ENCODE measurements around the gene YWHAQ. TPM values are rescaled to one million over a fixed set of nuclear protein-coding genes. Genes with fewer than 3 reads are reported as not detected.

Gene YWHAQ
- total and polyA plus RNA-seq, 4 donors, result 68.8 to 145 (median 88.0) TPM

GRCh38 chr2:9618410-9618809 is 12.4 kb downstream of the YWHAQ start (continued):
- no peak for TF ChIP-seq CTCF (IDR thresholded peaks at IDR 0.05; ENCODE audit: low read depth, low read length, missing input control)

GRCh38 chr2:9617749-9618148 is 13.0 kb downstream of the YWHAQ start:
- H3K4me3 ChIP-seq (ENCODE audit: low read depth in 1 of 3, low read length in 3 of 3), result no peak overlapping the region
- H3K27me3 ChIP-seq (ENCODE audit: control insufficient read depth in 4 of 4, insufficient read depth in 4 of 4, low read length in 3 of 4), result no peaks in the 10 kb centered on the region
- TF ChIP-seq NR2F2 (IDR thresholded peaks at IDR 0.05) (no peak), HNF4A (conservative IDR thresholded peaks at IDR 0.05) (no peak), FOXA1 (IDR thresholded peaks at IDR 0.05) (no peak), ZBTB33 (IDR thresholded peaks at IDR 0.05) (no peak), SP1 (IDR thresholded peaks at IDR 0.05) (no peak), RXRA (IDR thresholded peaks at IDR 0.05) (no peak), YY1 (IDR thresholded peaks at IDR 0.05) (no peak), HNF4G (IDR thresholded peaks at IDR 0.05) (no peak), GABPA (IDR thresholded peaks at IDR 0.05 in 1 of 2, conservative IDR thresholded peaks at IDR 0.05 in 1 of 2) (no peak), FOXA2 (IDR thresholded peaks at IDR 0.05) (no peak), RAD21 (IDR thresholded peaks at IDR 0.05) (no peak)
- TF ChIP-seq, protein P1, sequence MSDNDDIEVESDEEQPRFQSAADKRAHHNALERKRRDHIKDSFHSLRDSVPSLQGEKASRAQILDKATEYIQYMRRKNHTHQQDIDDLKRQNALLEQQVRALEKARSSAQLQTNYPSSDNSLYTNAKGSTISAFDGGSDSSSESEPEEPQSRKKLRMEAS (IDR thresholded peaks at IDR 0.05), result no peak
- TF ChIP-seq, protein P2, sequence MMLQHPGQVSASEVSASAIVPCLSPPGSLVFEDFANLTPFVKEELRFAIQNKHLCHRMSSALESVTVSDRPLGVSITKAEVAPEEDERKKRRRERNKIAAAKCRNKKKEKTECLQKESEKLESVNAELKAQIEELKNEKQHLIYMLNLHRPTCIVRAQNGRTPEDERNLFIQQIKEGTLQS (IDR thresholded peaks at IDR 0.05), result no peak
- H3K27ac ChIP-seq (ENCODE audit: low read depth in 1 of 2, low read length in 2 of 2), result no peak overlapping the region
- no peak for DNase-seq (ENCODE audit: low spot score)
- H3K9me3 ChIP-seq (ENCODE audit: control insufficient read depth in 4 of 4, low read length in 3 of 4), result no peaks in the 10 kb centered on the region
- H3K9ac ChIP-seq (ENCODE audit: low read depth in 1 of 2, low read length in 2 of 2), result no peak overlapping the region
- 60% methylated on average over 1 of the region's 1 CpG for WGBS
- H3K36me3 ChIP-seq (ENCODE audit: control insufficient read depth in 4 of 4, insufficient read depth in 3 of 4, low read depth in 1 of 4, low read length in 3 of 4), result peaks cover 0 to under 1% (median 0%) of the 10 kb centered on the region in 4 donors
- peaks cover 0 to 12% (median 3%) of the 10 kb centered on the region in 4 donors for H3K4me1 ChIP-seq (ENCODE audit: control insufficient read depth in 4 of 4, insufficient read depth in 4 of 4, low read length in 3 of 4)

- TF ChIP-seq CTCF (IDR thresholded peaks at IDR 0.05; ENCODE audit: low read depth, low read length, missing input control), result no peak
- no peak for TF ChIP-seq FOXA2 (IDR thresholded peaks at IDR 0.05)
- no peak for TF ChIP-seq YY1 (IDR thresholded peaks at IDR 0.05)
- no peak for TF ChIP-seq JUND (IDR thresholded peaks at IDR 0.05)
- no peak for TF ChIP-seq FOXA1 (IDR thresholded peaks at IDR 0.05)
- TF ChIP-seq GABPA (IDR thresholded peaks at IDR 0.05 in 1 of 2, conservative IDR thresholded peaks at IDR 0.05 in 1 of 2), result no peak
- TF ChIP-seq HNF4G (IDR thresholded peaks at IDR 0.05), result no peak
- TF ChIP-seq, protein P1 (IDR thresholded peaks at IDR 0.05), result no peak
- TF ChIP-seq SP1 (IDR thresholded peaks at IDR 0.05), result no peak
- TF ChIP-seq RXRA (IDR thresholded peaks at IDR 0.05), result no peak
- no peak for TF ChIP-seq HNF4A (conservative IDR thresholded peaks at IDR 0.05)
- TF ChIP-seq, protein P2 (IDR thresholded peaks at IDR 0.05), result no peak
- no peak for TF ChIP-seq NR2F2 (IDR thresholded peaks at IDR 0.05)
- TF ChIP-seq TAF1 (conservative IDR thresholded peaks at IDR 0.05), result no peak
- TF ChIP-seq ZBTB33 (IDR thresholded peaks at IDR 0.05), result no peak
- TF ChIP-seq EGR1 (IDR thresholded peaks at IDR 0.05; ENCODE audit: low read depth in 2 of 2), result no peak
- peaks cover 0 to 12% (median 3%) of the 10 kb centered on the region in 4 donors for H3K4me1 ChIP-seq (ENCODE audit: control insufficient read depth in 4 of 4, insufficient read depth in 4 of 4, low read length in 3 of 4)
- 96% methylated on average over 5 of the region's 5 CpGs for WGBS
These were observed 13.5 kb downstream of the YWHAQ start for GRCh38 chr2:9617296-9617695.

More at GRCh38 chr2:9617296-9617695, 13.5 kb downstream of the YWHAQ start:
- Histone ChIP-seq H3K4me3 (ENCODE audit: low read depth in 1 of 3, low read length in 3 of 3) (no peak overlapping the region), H3K27me3 (ENCODE audit: control insufficient read depth in 4 of 4, insufficient read depth in 4 of 4, low read length in 3 of 4) (no peaks in the 10 kb centered on the region), H3K36me3 (ENCODE audit: control insufficient read depth in 4 of 4, insufficient read depth in 3 of 4, low read depth in 1 of 4, low read length in 3 of 4) (no peaks in the 10 kb centered on the region), H3K9me3 (ENCODE audit: control insufficient read depth in 4 of 4, low read length in 3 of 4) (no peaks in the 10 kb centered on the region), H3K9ac (ENCODE audit: low read depth in 1 of 2, low read length in 2 of 2) (no peak overlapping the region), H3K27ac (ENCODE audit: low read depth in 1 of 2, low read length in 2 of 2) (no peak overlapping the region)
- DNase-seq (ENCODE audit: low spot score), result no peak

Measured in liver (tissue), 9 donors.